Neuron (in vitro differentiated cells): ENCODE data around the gene RTF2.

Experiments
- H2AFZ ChIP-seq: one replicate; pipeline ENCODE4 v1.6.1; 2013; ENCODE audit warnings: low read depth, mild to moderate bottlenecking, inconsistent platforms, low read length, moderate library complexity
- H3K27me3 ChIP-seq: one replicate; pipeline ENCODE4 v1.6.1; 2013; ENCODE audit warnings: low read length; ENCODE audit not compliant: insufficient read depth
- H3K36me3 ChIP-seq: one replicate; pipeline ENCODE4 v1.6.1; 2013; ENCODE audit warnings: low read length; ENCODE audit not compliant: insufficient read depth
- H3K4me1 ChIP-seq: one replicate; pipeline ENCODE4 v1.6.1; 2013; ENCODE audit warnings: low read length; ENCODE audit not compliant: insufficient read depth
- H3K4me3 ChIP-seq: 2 replicates; pipeline ENCODE4 v1.5.1; 2013; ENCODE audit warnings: mild to moderate bottlenecking, low read length, moderate library complexity
- H3K9me3 ChIP-seq: one replicate; pipeline ENCODE4 v1.6.1; 2013; ENCODE audit warnings: low read length

RTF2 gene

GRCh38 chr20:56443654-56444540 lies 24.5 kb upstream of the RTF2 start:
- Histone ChIP-seq H3K27me3 (no peaks in the 10 kb centered on the region), H3K36me3 (no peaks in the 10 kb centered on the region), H2AFZ (no peak overlapping the region), H3K4me3 (no peak overlapping the region), H3K9me3 (no peaks in the 10 kb centered on the region), H3K4me1 (no peaks in the 10 kb centered on the region)

GRCh38 chr20:56445130-56445529 lies 23.3 kb upstream of the RTF2 start:
- H3K27me3 ChIP-seq: no peaks in the 10 kb centered on the region
- no peaks in the 10 kb centered on the region for H3K36me3 ChIP-seq

GRCh38 chr20:56445540-56445939 lies 22.9 kb upstream of the RTF2 start:
- no peaks in the 10 kb centered on the region for H3K9me3 ChIP-seq
- H3K4me1 ChIP-seq: no peaks in the 10 kb centered on the region
- no peak overlapping the region for H3K4me3 ChIP-seq
- no peaks in the 10 kb centered on the region for H3K36me3 ChIP-seq
- no peaks in the 10 kb centered on the region for H3K27me3 ChIP-seq
- no peak overlapping the region for H2AFZ ChIP-seq

More at GRCh38 chr20:56445130-56445529, 23.3 kb upstream of the RTF2 start:
- H3K4me1 ChIP-seq: no peaks in the 10 kb centered on the region
- no peaks in the 10 kb centered on the region for H3K9me3 ChIP-seq
- no peak overlapping the region for H3K4me3 ChIP-seq
- no peak overlapping the region for H2AFZ ChIP-seq

DNA sequence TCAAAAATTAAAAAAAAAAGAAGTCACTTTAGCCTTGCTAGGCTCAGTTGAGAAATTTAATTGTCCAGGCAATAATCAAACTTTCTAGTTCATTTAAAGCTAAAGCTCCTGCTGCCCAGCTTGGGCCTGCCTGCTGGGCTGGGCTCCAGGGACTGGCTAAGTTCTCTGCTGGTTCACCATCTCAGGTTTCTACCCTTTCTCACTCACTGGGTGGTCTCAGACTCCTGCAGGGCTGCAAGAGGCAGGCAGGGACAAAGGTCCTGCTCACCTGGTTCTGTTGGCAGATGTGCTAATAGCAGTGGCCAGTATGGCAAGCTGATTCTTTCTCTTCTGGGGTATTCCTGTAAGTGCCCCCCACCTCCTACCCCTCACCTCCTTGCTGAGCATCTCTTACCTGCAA lies 21.2 kb upstream of the RTF2 start:
- Histone ChIP-seq H3K4me1 (no peaks in the 10 kb centered on the region), H2AFZ (no peak overlapping the region), H3K27me3 (peaks cover 1% of the 10 kb centered on the region), H3K36me3 (no peaks in the 10 kb centered on the region), H3K4me3 (no peak overlapping the region), H3K9me3 (no peaks in the 10 kb centered on the region)

GRCh38 chr20:56449459-56449858 lies 19.0 kb upstream of the RTF2 start:
- Histone ChIP-seq H3K27me3 (peaks cover 3% of the 10 kb centered on the region), H3K4me1 (no peaks in the 10 kb centered on the region), H2AFZ (no peak overlapping the region), H3K9me3 (no peaks in the 10 kb centered on the region), H3K4me3 (no peak overlapping the region), H3K36me3 (no peaks in the 10 kb centered on the region)

- Histone ChIP-seq H3K27me3 (peaks cover 3% of the 10 kb centered on the region), H3K36me3 (no peaks in the 10 kb centered on the region), H3K9me3 (no peaks in the 10 kb centered on the region), H3K4me3 (no peak overlapping the region), H2AFZ (no peak overlapping the region), H3K4me1 (no peaks in the 10 kb centered on the region)
Measured at GRCh38 chr20:56451056-56451765, 17.2 kb upstream of the RTF2 start.

GRCh38 chr20:56453352-56453751 lies 15.1 kb upstream of the RTF2 start:
- Histone ChIP-seq H3K36me3 (no peaks in the 10 kb centered on the region), H3K4me3 (no peak overlapping the region), H3K9me3 (no peaks in the 10 kb centered on the region), H3K4me1 (no peaks in the 10 kb centered on the region), H3K27me3 (peaks cover 3% of the 10 kb centered on the region), H2AFZ (no peak overlapping the region)

DNA sequence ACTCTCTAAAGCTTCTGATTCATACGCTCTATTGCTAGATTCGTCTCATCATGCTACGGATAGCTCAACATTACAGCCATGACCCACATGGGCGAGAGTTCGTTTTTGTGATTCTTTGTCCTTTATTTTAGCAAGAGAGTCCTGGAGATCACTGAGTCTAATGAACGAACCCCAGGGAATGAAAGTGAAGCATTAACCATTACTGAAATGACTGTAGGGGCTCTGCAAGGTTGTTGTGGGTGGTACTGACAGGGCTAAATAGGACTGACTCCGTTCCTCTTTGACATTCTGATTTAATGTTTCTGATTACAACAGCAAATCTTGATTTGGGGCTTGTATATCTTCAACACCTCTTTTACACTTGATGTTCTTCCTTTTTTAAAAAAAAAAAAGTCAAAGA lies 13.7 kb upstream of the RTF2 start:
- Histone ChIP-seq H3K36me3 (no peaks in the 10 kb centered on the region), H3K9me3 (no peaks in the 10 kb centered on the region), H3K4me1 (no peaks in the 10 kb centered on the region), H2AFZ (no peak overlapping the region), H3K4me3 (no peak overlapping the region), H3K27me3 (peaks cover 3% of the 10 kb centered on the region)

DNA sequence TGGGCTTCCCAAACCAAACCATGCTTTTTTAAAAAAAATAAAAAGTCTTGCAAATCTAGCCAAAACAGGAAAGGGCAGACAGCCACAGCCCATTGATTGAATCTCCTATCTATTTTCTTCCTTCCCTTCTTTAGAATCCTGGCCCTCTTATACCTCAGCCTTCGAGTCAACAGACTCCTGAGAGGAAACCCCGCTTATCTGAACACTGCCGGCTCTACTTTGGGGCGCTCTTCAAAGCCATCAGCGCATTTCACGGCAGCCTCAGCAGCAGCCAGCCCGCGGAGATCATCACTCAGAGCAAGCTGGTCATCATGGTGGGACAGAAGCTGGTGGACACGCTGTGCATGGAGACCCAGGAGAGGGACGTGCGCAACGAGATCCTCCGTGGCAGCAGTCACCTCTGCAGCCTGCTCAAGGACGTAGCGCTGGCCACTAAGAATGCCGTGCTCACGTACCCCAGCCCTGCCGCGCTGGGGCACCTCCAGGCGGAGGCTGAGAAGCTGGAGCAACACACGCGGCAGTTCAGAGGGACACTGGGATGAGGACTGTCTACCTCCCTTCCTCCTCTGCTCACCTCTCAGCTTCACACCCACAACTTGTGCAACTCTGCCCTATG lies 10.1 kb upstream of the RTF2 start:
- H3K9me3 ChIP-seq: no peaks in the 10 kb centered on the region
- no peaks in the 10 kb centered on the region for H3K4me1 ChIP-seq
- H3K27me3 ChIP-seq: peaks cover 4% of the 10 kb centered on the region
- H3K4me3 ChIP-seq: no peak overlapping the region
- no peak overlapping the region for H2AFZ ChIP-seq
- no peaks in the 10 kb centered on the region for H3K36me3 ChIP-seq

DNA sequence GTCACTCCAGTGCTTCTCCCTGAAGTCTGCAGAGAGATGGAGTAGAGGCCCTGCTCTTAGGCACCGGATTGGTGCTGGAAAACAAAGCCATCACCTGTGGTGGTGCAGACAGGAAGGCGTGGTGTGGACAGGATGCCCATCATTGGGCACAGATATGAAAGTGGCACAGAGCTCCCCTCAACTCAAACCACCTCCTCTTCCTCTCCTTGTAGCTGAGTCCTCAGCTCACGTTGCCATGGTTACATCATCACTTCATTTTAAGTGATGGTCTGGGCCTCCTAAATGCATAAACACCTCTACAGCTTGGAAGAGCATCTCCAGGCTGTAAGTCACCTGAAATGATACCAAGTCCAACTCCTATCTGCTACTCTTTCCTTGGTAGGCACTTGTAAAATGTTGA lies 8.0 kb upstream of the RTF2 start:
- Histone ChIP-seq H3K4me3 (no peak overlapping the region), H2AFZ (no peak overlapping the region), H3K36me3 (no peaks in the 10 kb centered on the region), H3K27me3 (peaks cover 4% of the 10 kb centered on the region), H3K4me1 (no peaks in the 10 kb centered on the region), H3K9me3 (no peaks in the 10 kb centered on the region)

DNA sequence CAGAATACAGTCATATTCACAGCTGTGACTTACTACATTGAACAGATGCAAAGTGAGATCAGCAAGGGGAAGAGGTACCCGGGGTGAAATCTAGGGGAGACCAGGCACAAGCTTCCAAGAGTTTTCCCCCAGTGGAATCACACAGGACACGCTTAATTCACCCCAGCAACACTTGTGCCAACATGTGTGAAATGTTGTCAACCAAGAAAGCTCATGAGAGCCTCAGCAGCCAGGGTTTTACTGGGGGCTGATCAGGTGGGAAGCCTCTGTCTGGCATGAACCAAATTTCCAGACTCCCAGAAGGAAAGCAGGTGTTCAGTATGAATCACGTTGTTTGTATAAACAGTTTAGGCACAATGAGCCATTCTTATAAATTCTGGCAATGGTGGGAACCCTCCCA lies 6.9 kb upstream of the RTF2 start:
- Histone ChIP-seq H3K4me3 (no peak overlapping the region), H3K36me3 (no peaks in the 10 kb centered on the region), H2AFZ (no peak overlapping the region), H3K9me3 (no peaks in the 10 kb centered on the region), H3K27me3 (peaks cover 4% of the 10 kb centered on the region), H3K4me1 (no peaks in the 10 kb centered on the region)

- no peak overlapping the region for H3K4me3 ChIP-seq
Measured at GRCh38 chr20:56463428-56463827, 5.0 kb upstream of the RTF2 start.

GRCh38 chr20:56465997-56466396 lies 2.4 kb upstream of the RTF2 start:
- no peaks in the 10 kb centered on the region for H3K27me3 ChIP-seq
- H3K4me3 ChIP-seq: no peak overlapping the region
- peaks cover 17% of the 10 kb centered on the region for H3K4me1 ChIP-seq
- no peak overlapping the region for H2AFZ ChIP-seq
- H3K9me3 ChIP-seq: no peaks in the 10 kb centered on the region
- H3K36me3 ChIP-seq: peaks cover 6% of the 10 kb centered on the region

More at GRCh38 chr20:56463428-56463827, 5.0 kb upstream of the RTF2 start:
- Histone ChIP-seq H3K9me3 (no peaks in the 10 kb centered on the region), H2AFZ (no peak overlapping the region), H3K27me3 (peaks cover 4% of the 10 kb centered on the region), H3K4me1 (peaks cover 5% of the 10 kb centered on the region), H3K36me3 (no peaks in the 10 kb centered on the region)
